Measurements from ENCODE around the gene SLC7A7. TPM values are rescaled to one million over a fixed set of nuclear protein-coding genes. Genes with fewer than 3 reads are reported as not detected.
"Not testable (repeated sequence)": the region's sequence is repeated elsewhere in the genome, so short reads cannot be mapped to it uniquely, and the experiment has no call there.

The SLC7A7 gene
- total and polyA plus RNA-seq, 2 donors: 9.3 to 12.8 TPM

DNA sequence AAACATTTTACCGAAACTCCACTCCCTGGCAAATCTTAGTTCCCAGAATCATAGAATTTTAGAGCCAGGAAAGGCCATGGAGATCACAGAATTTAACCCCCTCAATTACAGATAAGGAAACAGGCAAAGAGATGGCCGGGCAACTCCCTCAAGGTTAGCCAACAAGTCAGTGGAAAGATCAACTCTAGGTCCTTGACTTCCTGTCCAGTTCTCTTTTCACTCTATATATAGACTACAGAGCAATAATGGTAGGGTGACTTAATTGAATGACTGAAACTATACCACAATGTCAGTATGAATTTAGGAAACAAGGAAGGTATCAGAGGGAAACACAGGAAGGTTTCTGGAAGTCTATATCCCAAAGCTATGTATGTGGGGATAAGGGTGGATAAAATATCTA is 37.2 kb downstream of the SLC7A7 start:
- Histone ChIP-seq H3K36me3 (ENCODE audit: insufficient read depth) (no peaks in the 10 kb centered on the region), H3K27ac (ENCODE audit: low read depth) (no peak overlapping the region), H3K4me1 (ENCODE audit: insufficient read depth) (no peaks in the 10 kb centered on the region), H3K4me3 (ENCODE audit: low read depth, low read length) (no peak overlapping the region)
- no peak for DNase-seq (ENCODE audit: extremely low spot score)
- WGBS: 89% methylated on average over 2 of the region's 2 CpGs

DNA sequence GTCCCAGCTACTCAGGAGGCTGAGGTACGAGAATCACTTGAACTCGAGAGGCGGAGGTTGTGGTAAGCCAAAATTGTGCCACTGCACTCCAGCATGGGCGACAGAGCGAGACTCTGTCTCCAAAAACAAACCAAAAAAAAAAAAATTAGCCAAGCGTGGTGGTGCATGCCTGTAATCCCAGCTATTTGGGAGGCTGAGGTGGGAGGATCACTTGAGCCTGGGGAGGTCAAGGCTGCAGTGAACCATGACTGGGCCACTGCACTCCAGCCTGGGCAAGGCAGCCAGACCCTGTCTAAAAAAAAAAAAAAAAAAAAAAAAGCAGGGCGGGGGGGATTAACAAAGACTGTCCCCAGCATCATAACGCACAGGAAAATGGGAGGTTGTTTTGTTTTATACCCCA is 38.4 kb downstream of the SLC7A7 start:
- not testable (repeated sequence) for H3K4me3 ChIP-seq (ENCODE audit: low read depth, low read length); H3K4me1 ChIP-seq (ENCODE audit: insufficient read depth); DNase-seq (ENCODE audit: extremely low spot score); H3K27ac ChIP-seq (ENCODE audit: low read depth); H3K36me3 ChIP-seq (ENCODE audit: insufficient read depth)
- WGBS: 93% methylated on average over 8 of the region's 8 CpGs

DNA sequence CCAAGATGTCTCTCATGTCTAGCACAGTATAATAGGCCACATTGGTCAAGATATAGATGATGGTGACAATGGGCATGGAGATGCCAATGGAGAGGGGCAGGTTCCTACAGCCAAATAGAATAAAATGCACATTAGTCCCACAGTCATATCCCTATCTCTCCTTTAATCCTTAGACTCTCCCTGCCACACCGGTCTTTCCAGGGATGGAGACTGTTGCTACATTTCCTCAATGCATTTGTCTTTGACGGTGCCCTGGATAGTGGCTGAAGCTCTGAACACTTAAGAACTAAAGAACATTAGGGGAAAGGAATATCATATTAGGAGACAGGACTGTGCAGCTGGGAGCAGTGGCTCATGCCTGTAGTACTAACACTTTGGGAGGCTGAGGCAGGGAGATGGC is 39.0 kb downstream of the SLC7A7 start:
- DNase-seq (ENCODE audit: extremely low spot score): no peak
- H3K4me3 ChIP-seq (ENCODE audit: low read depth, low read length): no peak overlapping the region
- H3K27ac ChIP-seq (ENCODE audit: low read depth): no peak overlapping the region
- H3K36me3 ChIP-seq (ENCODE audit: insufficient read depth): no peaks in the 10 kb centered on the region
- no peaks in the 10 kb centered on the region for H3K4me1 ChIP-seq (ENCODE audit: insufficient read depth)
- 94% methylated on average over 2 of the region's 2 CpGs for whole genome bisulfite sequencing

- Histone ChIP-seq H3K4me3 (ENCODE audit: low read depth, low read length) (no peak overlapping the region), H3K4me1 (ENCODE audit: insufficient read depth) (no peaks in the 10 kb centered on the region), H3K36me3 (ENCODE audit: insufficient read depth) (peaks cover 4% of the 10 kb centered on the region), H3K27ac (ENCODE audit: low read depth) (no peak overlapping the region)
- WGBS: 90% methylated on average over 10 of the region's 10 CpGs
- DNase-seq (ENCODE audit: extremely low spot score): no peak
These were observed 41.1 kb downstream of the SLC7A7 start for GRCh38 chr14:22774011-22774706.

DNA sequence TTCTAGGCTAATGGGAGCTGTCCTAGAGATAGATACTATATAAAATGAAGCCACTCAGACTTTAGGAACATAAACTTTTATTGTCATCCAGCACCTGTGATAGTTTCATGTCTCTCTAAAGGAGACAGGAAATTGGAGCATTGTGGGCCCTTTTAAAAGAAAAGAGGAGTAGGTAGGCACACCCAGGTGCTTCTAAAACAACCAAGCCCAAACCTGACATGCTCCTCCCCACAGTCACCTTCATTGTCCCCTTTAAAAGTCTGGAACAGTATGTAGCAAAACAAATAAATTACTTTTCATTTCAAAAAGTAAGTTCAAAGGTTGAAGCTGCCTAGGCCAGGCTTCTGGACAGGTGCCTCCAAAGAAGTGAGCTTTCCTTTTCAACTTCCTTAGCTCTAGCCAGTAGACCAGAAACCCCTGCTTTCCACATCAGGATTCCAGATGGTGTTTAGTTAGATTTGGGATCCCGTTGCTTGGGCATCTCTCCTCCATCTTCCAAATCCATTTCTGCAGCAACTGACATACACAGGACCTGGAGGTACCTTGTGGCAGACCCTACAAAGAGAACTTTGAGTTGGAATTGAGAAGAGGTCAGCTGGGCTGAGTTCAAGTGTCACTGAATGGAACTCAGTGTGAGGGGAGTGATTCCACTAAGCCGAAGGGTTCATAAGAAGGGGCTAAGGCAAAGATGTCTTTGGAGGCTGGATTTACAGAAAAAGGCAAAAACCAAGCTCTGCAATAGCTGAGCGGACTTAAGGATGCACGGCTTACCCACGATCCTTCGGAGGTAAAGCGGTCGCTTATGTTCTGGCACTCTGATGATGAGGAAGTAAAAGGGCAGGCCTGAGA is 41.8 kb downstream of the SLC7A7 start:
- Histone ChIP-seq H3K4me3 (ENCODE audit: low read depth, low read length) (no peak overlapping the region), H3K36me3 (ENCODE audit: insufficient read depth) (peaks cover 4% of the 10 kb centered on the region), H3K27ac (ENCODE audit: low read depth) (no peak overlapping the region), H3K4me1 (ENCODE audit: insufficient read depth) (no peaks in the 10 kb centered on the region)
- no peak for DNase-seq (ENCODE audit: extremely low spot score)
- 91% methylated on average over 8 of the region's 8 CpGs for WGBS

DNA sequence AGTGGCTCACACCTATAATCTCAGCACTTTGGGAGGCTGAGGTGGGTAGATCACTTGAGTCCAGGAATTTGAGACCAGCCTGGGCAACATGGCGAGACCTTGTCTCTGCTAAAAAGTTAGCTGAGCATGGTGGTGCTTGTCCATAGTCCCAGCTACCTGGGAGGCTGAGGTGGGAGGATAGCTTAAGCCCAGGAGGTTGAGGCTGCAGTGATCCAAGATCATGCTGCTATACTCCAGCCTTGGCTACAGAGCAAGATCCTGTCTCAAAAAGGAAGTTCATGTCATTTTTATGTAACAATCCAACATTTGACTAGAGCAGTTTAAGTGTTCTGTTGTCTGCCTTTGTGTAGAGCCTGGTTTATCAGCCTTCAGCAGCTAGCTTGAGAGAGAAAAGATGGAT is 42.5 kb downstream of the SLC7A7 start:
- no peak overlapping the region for H3K27ac ChIP-seq (ENCODE audit: low read depth)
- DNase-seq (ENCODE audit: extremely low spot score): no peak
- WGBS: 97% methylated on average over 1 of the region's 1 CpG
- H3K4me3 ChIP-seq (ENCODE audit: low read depth, low read length): no peak overlapping the region
- H3K36me3 ChIP-seq (ENCODE audit: insufficient read depth): peaks cover 4% of the 10 kb centered on the region
- H3K4me1 ChIP-seq (ENCODE audit: insufficient read depth): no peaks in the 10 kb centered on the region

- H3K4me1 ChIP-seq (ENCODE audit: insufficient read depth): no peaks in the 10 kb centered on the region
- H3K27ac ChIP-seq (ENCODE audit: low read depth): no peak overlapping the region
- no peak for DNase-seq (ENCODE audit: extremely low spot score)
- H3K4me3 ChIP-seq (ENCODE audit: low read depth, low read length): no peak overlapping the region
- WGBS: 89% methylated on average over 8 of the region's 8 CpGs
- H3K36me3 ChIP-seq (ENCODE audit: insufficient read depth): peaks cover 4% of the 10 kb centered on the region
These were observed 44.6 kb downstream of the SLC7A7 start for GRCh38 chr14:22770481-22771187.

DNA sequence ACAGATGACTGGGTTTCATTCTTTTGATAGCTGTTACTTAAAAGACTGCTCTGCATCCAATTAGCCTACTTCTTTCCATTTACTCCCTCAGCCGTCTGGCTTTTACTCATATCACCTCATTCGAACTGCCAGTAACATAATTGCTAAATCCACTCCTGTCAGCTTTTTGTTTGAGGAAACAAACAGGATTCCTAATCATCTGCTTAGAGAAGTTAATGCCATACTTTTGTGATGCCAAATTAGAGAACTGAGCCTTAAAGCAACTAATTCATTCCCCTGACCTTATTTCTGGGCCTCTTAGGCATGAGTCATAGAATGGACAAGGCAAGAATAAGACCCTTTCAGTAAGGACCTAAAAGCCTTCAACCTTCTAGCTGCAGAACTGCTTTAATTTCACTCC is 45.9 kb downstream of the SLC7A7 start:
- no peak overlapping the region for H3K27ac ChIP-seq (ENCODE audit: low read depth)
- peaks cover 4% of the 10 kb centered on the region for H3K36me3 ChIP-seq (ENCODE audit: insufficient read depth)
- H3K4me1 ChIP-seq (ENCODE audit: insufficient read depth): no peaks in the 10 kb centered on the region
- WGBS: 79% methylated on average over 2 of the region's 2 CpGs
- DNase-seq (ENCODE audit: extremely low spot score): no peak
- H3K4me3 ChIP-seq (ENCODE audit: low read depth, low read length): no peak overlapping the region

DNA sequence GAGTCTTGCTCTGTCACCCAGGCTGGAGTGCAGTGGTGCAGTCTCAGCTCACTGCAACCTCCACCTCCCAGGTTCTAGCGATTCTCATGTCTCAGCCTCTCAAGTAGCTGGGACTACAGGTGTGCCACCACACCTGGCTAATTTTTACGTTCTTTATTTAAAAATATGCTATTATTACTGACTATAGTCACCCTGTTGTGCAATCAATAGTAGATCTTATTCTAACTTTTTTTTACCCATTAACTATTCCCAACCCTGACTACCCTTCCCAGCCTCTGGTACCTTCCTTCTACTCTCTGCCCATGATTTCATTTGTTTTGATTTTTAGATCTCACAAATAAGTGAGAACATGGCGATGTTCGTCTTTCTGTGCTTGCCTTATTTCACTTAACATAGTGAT is 46.3 kb downstream of the SLC7A7 start:
- no peak overlapping the region for H3K27ac ChIP-seq (ENCODE audit: low read depth)
- H3K4me1 ChIP-seq (ENCODE audit: insufficient read depth): no peaks in the 10 kb centered on the region
- WGBS: 92% methylated on average over 4 of the region's 4 CpGs
- DNase-seq (ENCODE audit: extremely low spot score): no peak
- H3K36me3 ChIP-seq (ENCODE audit: insufficient read depth): peaks cover 4% of the 10 kb centered on the region
- no peak overlapping the region for H3K4me3 ChIP-seq (ENCODE audit: low read depth, low read length)

- 3% methylated on average over 6 of the region's 6 CpGs for WGBS
- Histone ChIP-seq H3K36me3 (ENCODE audit: insufficient read depth) (peaks cover 4% of the 10 kb centered on the region), H3K4me1 (ENCODE audit: insufficient read depth) (no peaks in the 10 kb centered on the region), H3K27ac (ENCODE audit: low read depth) (no peak overlapping the region), H3K4me3 (ENCODE audit: low read depth, low read length) (peak overlapping the region; percentile 90)
- no peak for DNase-seq (ENCODE audit: extremely low spot score)
These were observed 48.0 kb downstream of the SLC7A7 start for GRCh38 chr14:22767323-22767589.

GRCh38 chr14:22766457-22767322 is 48.5 kb downstream of the SLC7A7 start, which contains the start of gene OXA1L:
OXA1L (plus strand) TSS chr14:22766688; CDS start chr14:22766702, 14 bp downstream.
- WGBS: under 1% methylated on average over 56 of the region's 56 CpGs
- peak; percentile 97 for DNase-seq (ENCODE audit: extremely low spot score)

DNA sequence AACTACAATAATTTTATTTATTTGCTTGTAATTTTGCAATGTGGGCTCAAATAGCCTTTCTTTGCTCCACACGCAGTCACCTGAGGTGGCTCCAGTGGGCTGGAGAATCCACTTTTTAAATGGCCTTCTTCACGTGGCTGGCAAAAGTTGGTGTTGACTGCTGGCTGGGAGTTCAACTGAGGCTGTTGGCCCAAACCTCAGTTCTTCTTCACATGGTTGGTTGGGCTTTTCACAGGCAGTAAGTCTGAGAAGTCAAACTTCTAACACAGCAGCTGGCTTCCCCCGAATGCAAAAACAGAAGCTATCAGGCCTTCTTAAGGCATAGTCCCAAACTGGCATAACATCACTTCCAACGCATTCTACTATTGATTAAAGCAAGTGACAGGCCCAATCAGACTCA is 50.9 kb downstream of the SLC7A7 start:
- WGBS: 62% methylated on average over 4 of the region's 4 CpGs
- H3K4me3 ChIP-seq (ENCODE audit: low read depth, low read length): no peak overlapping the region
- no peaks in the 10 kb centered on the region for H3K36me3 ChIP-seq (ENCODE audit: insufficient read depth)
- no peak for DNase-seq (ENCODE audit: extremely low spot score)
- no peak overlapping the region for H3K27ac ChIP-seq (ENCODE audit: low read depth)
- H3K4me1 ChIP-seq (ENCODE audit: insufficient read depth): no peaks in the 10 kb centered on the region

More at GRCh38 chr14:22766457-22767322, 48.5 kb downstream of the SLC7A7 start, which contains the start of gene OXA1L:
- H3K4me1 ChIP-seq (ENCODE audit: insufficient read depth): no peaks in the 10 kb centered on the region
- H3K36me3 ChIP-seq (ENCODE audit: insufficient read depth): peaks cover 4% of the 10 kb centered on the region
- no peak within 1 kb of the TSS for H3K27ac ChIP-seq (ENCODE audit: low read depth)
- peak within 1 kb of the TSS; percentile 90 for H3K4me3 ChIP-seq (ENCODE audit: low read depth, low read length)

DNA sequence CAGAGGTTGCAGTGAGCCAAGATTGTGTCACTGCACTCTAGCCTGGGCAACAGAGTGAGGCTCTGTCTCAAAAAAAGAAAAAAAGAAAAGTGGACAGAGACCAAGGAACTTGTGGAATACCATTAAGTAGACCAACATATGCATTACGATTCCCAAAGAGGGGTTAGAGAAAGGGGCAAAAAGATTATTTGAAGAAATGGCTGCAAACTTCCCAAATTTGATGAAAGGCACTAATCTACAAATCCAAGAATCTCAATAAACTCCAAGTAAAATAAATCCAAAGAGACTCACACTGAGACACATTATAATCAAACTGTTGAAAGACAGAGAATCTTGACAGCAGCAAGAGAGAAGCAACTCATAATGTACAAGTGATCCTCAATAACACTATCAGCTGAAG is 53.5 kb downstream of the SLC7A7 start:
- DNase-seq (ENCODE audit: extremely low spot score): no peak
- 96% methylated on average over 1 of the region's 1 CpG for whole genome bisulfite sequencing
- no peak overlapping the region for H3K4me3 ChIP-seq (ENCODE audit: low read depth, low read length)
- H3K27ac ChIP-seq (ENCODE audit: low read depth): no peak overlapping the region
- no peaks in the 10 kb centered on the region for H3K36me3 ChIP-seq (ENCODE audit: insufficient read depth)
- no peaks in the 10 kb centered on the region for H3K4me1 ChIP-seq (ENCODE audit: insufficient read depth)

Measured in urinary bladder (tissue), 4 donors.